ENCODE measurements around the gene TMOD1.

TMOD1 gene

GRCh38 chr9:97647996-97648395, 146.5 kb downstream of the TMOD1 start:
- DNase-seq: no peak
